ENCODE results near the gene C17orf107. TPM values are rescaled to one million over a fixed set of nuclear protein-coding genes. Genes with fewer than 3 reads are reported as not detected.
A peak's percentile ranks its signal among the peaks of the same experiment; 100 is the strongest.

Gene C17orf107
- total and polyA plus RNA-seq, 2 of the 13 experiments (the other 11 are each of a cell fraction or from before 2014, with no cell fraction given), result 0.20 to 0.59 TPM

GRCh38 chr17:4908711-4909496, 9.6 kb downstream of the C17orf107 start (continued):
- TF ChIP-seq FOXA1 (IDR thresholded peaks at IDR 0.05), result 0 out of 2 replicates have a peak, but pooled peaks have one; percentile 59
- peak; percentile 24; the same call in 1 of the 2 replicates for TF ChIP-seq FOXA1 (CRISPR knock-in tag; IDR thresholded peaks at IDR 0.05)
- TF ChIP-seq MXD1 (CRISPR knock-in tag; IDR thresholded peaks at IDR 0.05), result no peak; the same call in 1 of the 2 replicates
- TF ChIP-seq SP2 (CRISPR knock-in tag; IDR thresholded peaks at IDR 0.05), result no peak
- TF ChIP-seq ZNF605 (CRISPR knock-in tag; IDR thresholded peaks at IDR 0.05), result 0 out of 2 replicates have a peak, but pooled peaks have one; percentile 30
- TF ChIP-seq CENPX (CRISPR knock-in tag; IDR thresholded peaks at IDR 0.05), result no peak
- TF ChIP-seq NFKBIZ (CRISPR knock-in tag; IDR thresholded peaks at IDR 0.05), result no peak
- TF ChIP-seq MZF1 (CRISPR knock-in tag; IDR thresholded peaks at IDR 0.05; ENCODE audit: borderline replicate concordance), result no peak
- no peak for TF ChIP-seq ZNF10 (CRISPR knock-in tag; IDR thresholded peaks at IDR 0.05; ENCODE audit: borderline replicate concordance, low read depth)
- no peak for TF ChIP-seq ZBTB7B (CRISPR knock-in tag; IDR thresholded peaks at IDR 0.05)
- 0 out of 2 replicates have a peak, but pooled peaks have one; percentile 13 for TF ChIP-seq ZNF136 (CRISPR knock-in tag; IDR thresholded peaks at IDR 0.05; ENCODE audit: low read depth)
- TF ChIP-seq KDM1A (CRISPR knock-in tag; IDR thresholded peaks at IDR 0.05), result no peak
- peak; percentile 76; the same call in 1 of the 2 replicates for TF ChIP-seq NCOA1 (CRISPR knock-in tag; IDR thresholded peaks at IDR 0.05)
- TF ChIP-seq ZNF580 (CRISPR knock-in tag; IDR thresholded peaks at IDR 0.05; ENCODE audit: borderline replicate concordance, low read depth), result no peak
- no peak for TF ChIP-seq AGO2 (optimal IDR thresholded peaks at IDR 0.05; ENCODE audit: low read depth, low read length)
- TF ChIP-seq BATF2 (CRISPR knock-in tag; IDR thresholded peaks at IDR 0.05), result 0 out of 2 replicates have a peak, but pooled peaks have one; percentile 40
- no peak for TF ChIP-seq ZNF253 (CRISPR knock-in tag; IDR thresholded peaks at IDR 0.05; ENCODE audit: borderline replicate concordance)
- no peak for TF ChIP-seq ZNF446 (CRISPR knock-in tag; IDR thresholded peaks at IDR 0.05)
- 0 out of 2 replicates have a peak, but pooled peaks have one; percentile 3 for TF ChIP-seq ZBTB43 (CRISPR knock-in tag; conservative IDR thresholded peaks at IDR 0.05)
- TF ChIP-seq HMGXB3 (CRISPR knock-in tag; IDR thresholded peaks at IDR 0.05; ENCODE audit: borderline replicate concordance), result no peak
- TF ChIP-seq ZNF784 (CRISPR knock-in tag; IDR thresholded peaks at IDR 0.05; ENCODE audit: borderline replicate concordance), result peak; percentile 63; the same call in 1 of the 2 replicates

Data from HepG2 (cell line).